Fibroblast of lung (primary cell): Measurements from ENCODE around the gene KLHL29. TPM values are rescaled to one million over a fixed set of nuclear protein-coding genes. Genes with fewer than 3 reads are reported as not detected.

Experiments used
- DNase-seq, 2 donors: peaks; one replicate each; pipeline versions ENCODE4 v3.0.0 to v3.0.0-alpha.2; 2010; ENCODE audit warnings: low read depth in 2 of 2
- H2AFZ ChIP-seq: 2 replicates; pipeline ENCODE4 v1.5.1; 2012; ENCODE audit warnings: low read length, control low read depth, inconsistent platforms
- H3K27ac ChIP-seq: 2 replicates; pipeline ENCODE4 v1.5.1; 2011; ENCODE audit warnings: low read length, control low read depth; ENCODE audit not compliant: insufficient read depth
- H3K27me3 ChIP-seq: 2 replicates; pipeline ENCODE4 v1.5.1; 2011; ENCODE audit warnings: mild to moderate bottlenecking, low read length; ENCODE audit not compliant: control insufficient read depth, insufficient read depth
- H3K36me3 ChIP-seq: 2 replicates; pipeline ENCODE4 v1.5.1; 2011; ENCODE audit warnings: low read length; ENCODE audit not compliant: control insufficient read depth, insufficient read depth
- H3K4me1 ChIP-seq: 2 replicates; pipeline ENCODE4 v1.5.1; 2011; ENCODE audit warnings: low read length; ENCODE audit not compliant: control insufficient read depth, insufficient read depth; ENCODE audit errors: extremely low read depth
- H3K4me2 ChIP-seq: 2 replicates; pipeline ENCODE4 v1.5.1; 2011; ENCODE audit warnings: low read length, control low read depth; ENCODE audit not compliant: insufficient read depth; ENCODE audit errors: extremely low read depth
- H3K4me3 ChIP-seq, 4 experiments: fragments of 200-600 bp in 1 of 4; sonication (generic) in 1 of 4; replicated peaks in 1 of 4; 2 replicates each; pipeline ENCODE4 v1.5.1; 2011 to 2016; ENCODE audit warnings: low read length in 4 of 4, low read depth in 3 of 4, mild to moderate bottlenecking in 3 of 4, control low read depth in 2 of 4, inconsistent platforms in 1 of 4, mixed read lengths in 1 of 4; ENCODE audit not compliant: insufficient read depth in 1 of 4; ENCODE audit errors: control extremely low read depth in 1 of 4
- H3K79me2 ChIP-seq: 2 replicates; pipeline ENCODE4 v1.5.1; 2012; ENCODE audit warnings: mild to moderate bottlenecking, low read length, inconsistent platforms; ENCODE audit not compliant: control insufficient read depth, insufficient read depth
- H3K9ac ChIP-seq: 2 replicates; pipeline ENCODE4 v1.5.1; 2011; ENCODE audit warnings: mild to moderate bottlenecking, low read length, control low read depth; ENCODE audit not compliant: insufficient read depth
- H3K9me3 ChIP-seq: 2 replicates; pipeline ENCODE4 v1.5.1; 2012; ENCODE audit warnings: low read depth, low read length; ENCODE audit not compliant: control insufficient read depth, insufficient read depth
- H4K20me1 ChIP-seq: 2 replicates; pipeline ENCODE4 v1.5.1; 2011; ENCODE audit warnings: low read length; ENCODE audit not compliant: control insufficient read depth, insufficient read depth; ENCODE audit errors: extremely low read depth
- EZH2 ChIP-seq: IDR thresholded peaks from 2 replicates; pipeline ENCODE4 v1.5.1; 2012; ENCODE audit warnings: low read length, control low read depth, mild to moderate bottlenecking; ENCODE audit errors: missing control alignments
- polyA plus RNA-seq, 2 donors: library from polyadenylated mRNA; depleted of rRNA in 1 of 2; stranded (reverse) in 1 of 2; unstranded in 1 of 2; fragments of >200 nt; gene quantifications; 2 replicates each; pipeline ENCODE4 v1.2.1, GENCODE V29; 2011 to 2012; ENCODE audit warnings: missing spikeins in 1 of 2
- total RNA-seq: library from RNA; depleted of rRNA; stranded (reverse); fragments of >200 nt; gene quantifications from 2 replicates; pipeline ENCODE4 v1.2.1, GENCODE V29; 2014
- TF ChIP-seq, protein P1 (sequence below), 2 donors: IDR thresholded peaks in 1 of 2; conservative IDR thresholded peaks in 1 of 2; 1 replicate in 1 of 2; 2 replicates in 1 of 2; pipeline ENCODE4 v1.5.1; 2011 to 2012; ENCODE audit warnings: low read length in 2 of 2, control low read depth in 1 of 2, inconsistent platforms in 1 of 2, low read depth in 1 of 2, mild to moderate bottlenecking in 1 of 2

The KLHL29 gene
- total and polyA plus RNA-seq, 2 donors (not counting 1 experiment from before 2014, with no cell fraction given): 7.1 to 7.9 TPM

DNA sequence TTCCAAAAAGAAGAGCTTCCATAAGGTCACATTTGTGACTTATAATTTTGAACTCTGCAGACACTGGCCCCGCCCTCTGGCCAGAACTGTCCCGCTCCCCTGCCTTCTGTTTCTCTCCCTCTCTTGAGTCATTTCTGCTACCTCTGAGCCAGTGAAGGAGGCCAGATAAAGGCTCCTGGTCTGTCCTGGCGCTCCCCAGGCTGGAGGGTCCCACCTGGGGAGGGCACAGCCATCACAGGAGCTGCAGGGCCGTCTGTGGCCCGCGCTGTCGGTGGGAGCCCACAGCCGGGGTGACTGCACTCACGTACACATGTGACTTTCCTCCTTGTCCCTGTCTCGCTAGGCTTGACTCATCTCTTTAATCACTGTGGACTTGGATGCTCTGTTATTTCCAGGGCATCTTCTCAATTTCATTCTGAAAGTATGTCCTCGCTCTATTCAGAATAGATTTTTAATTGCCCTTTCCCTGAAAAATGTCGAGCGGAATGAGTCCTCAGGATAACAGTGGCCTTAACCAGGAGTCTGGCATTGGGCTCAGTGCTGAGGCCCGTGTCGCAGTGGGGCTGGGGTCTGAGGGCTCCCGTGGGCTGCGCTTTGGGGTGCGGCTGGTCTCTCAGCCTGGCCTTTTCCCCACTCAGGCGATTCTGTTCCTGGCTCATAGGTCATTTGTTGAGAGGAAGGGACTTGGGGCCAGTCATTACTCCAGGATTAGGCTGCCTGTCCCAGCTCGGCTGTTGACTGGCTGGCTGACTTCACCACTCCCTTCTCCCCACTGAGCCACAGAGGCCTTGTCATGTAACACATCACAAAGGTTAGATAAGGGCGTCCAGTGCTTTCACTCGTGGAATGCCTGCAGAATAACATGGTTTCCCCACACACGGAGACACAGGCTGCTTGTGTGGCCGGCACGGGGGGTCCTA lies 34.5 kb downstream of the KLHL29 start:
- no peaks in the 10 kb centered on the region for H3K27me3 ChIP-seq
- peak overlapping the region; percentile 68 for H3K27ac ChIP-seq
- H4K20me1 ChIP-seq: no peaks in the 10 kb centered on the region
- H2AFZ ChIP-seq: no peak overlapping the region
- no peaks in the 10 kb centered on the region for H3K9me3 ChIP-seq
- H3K4me2 ChIP-seq: peak overlapping the region; percentile 34
- H3K9ac ChIP-seq: no peak overlapping the region
- peaks cover 22% of the 10 kb centered on the region for H3K4me1 ChIP-seq
- no peak for TF ChIP-seq EZH2
- TF ChIP-seq, protein P1, sequence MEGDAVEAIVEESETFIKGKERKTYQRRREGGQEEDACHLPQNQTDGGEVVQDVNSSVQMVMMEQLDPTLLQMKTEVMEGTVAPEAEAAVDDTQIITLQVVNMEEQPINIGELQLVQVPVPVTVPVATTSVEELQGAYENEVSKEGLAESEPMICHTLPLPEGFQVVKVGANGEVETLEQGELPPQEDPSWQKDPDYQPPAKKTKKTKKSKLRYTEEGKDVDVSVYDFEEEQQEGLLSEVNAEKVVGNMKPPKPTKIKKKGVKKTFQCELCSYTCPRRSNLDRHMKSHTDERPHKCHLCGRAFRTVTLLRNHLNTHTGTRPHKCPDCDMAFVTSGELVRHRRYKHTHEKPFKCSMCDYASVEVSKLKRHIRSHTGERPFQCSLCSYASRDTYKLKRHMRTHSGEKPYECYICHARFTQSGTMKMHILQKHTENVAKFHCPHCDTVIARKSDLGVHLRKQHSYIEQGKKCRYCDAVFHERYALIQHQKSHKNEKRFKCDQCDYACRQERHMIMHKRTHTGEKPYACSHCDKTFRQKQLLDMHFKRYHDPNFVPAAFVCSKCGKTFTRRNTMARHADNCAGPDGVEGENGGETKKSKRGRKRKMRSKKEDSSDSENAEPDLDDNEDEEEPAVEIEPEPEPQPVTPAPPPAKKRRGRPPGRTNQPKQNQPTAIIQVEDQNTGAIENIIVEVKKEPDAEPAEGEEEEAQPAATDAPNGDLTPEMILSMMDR (conservative IDR thresholded peaks at IDR 0.05 in 1 of 2, IDR thresholded peaks at IDR 0.05 in 1 of 2; ENCODE audit: low read depth in 1 of 2, low read length in 2 of 2): no peak
- no peaks in the 10 kb centered on the region for H3K79me2 ChIP-seq
- H3K4me3 ChIP-seq: no peak overlapping the region
- no peak for DNase-seq
- H3K36me3 ChIP-seq: peaks cover 1% of the 10 kb centered on the region

DNA sequence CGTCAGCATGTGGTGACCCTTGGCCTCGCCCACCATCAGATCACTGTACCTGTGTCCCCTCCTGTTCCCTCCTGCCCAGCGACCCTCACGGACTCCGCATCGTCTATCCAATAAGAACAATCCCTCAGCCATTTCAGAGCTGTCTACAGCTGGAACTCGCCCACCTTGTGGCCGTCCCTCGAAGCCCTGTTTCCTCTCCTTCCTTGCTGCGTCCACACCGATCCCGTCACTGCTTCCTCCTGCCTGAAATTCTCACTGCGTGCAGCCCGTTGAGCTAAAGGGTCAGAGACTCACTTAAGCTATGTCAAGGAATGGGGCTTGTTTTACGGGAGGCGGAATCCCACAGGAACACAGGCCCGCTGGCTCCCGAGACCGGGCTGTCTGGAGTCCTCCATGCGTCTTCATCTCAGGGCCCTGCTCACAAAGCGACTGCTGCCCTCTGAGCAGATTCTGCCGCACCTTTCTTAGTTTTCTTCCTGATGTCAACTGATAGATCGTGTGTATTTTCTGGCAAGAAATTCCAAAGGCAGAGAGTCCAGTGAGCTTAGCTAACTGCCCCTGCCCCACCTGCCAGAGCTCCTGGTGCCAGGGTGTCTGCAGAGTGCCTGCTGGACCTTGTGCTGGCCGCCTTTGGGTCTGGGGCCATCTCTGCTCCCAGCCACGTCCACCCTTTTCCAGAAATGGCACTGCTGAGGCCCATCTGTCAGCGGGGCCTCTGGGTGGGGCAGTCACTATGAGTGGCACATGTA lies 35.3 kb downstream of the KLHL29 start:
- no peak overlapping the region for H3K4me3 ChIP-seq
- H4K20me1 ChIP-seq: no peaks in the 10 kb centered on the region
- H2AFZ ChIP-seq: no peak overlapping the region
- no peaks in the 10 kb centered on the region for H3K79me2 ChIP-seq
- peaks cover 22% of the 10 kb centered on the region for H3K4me1 ChIP-seq
- no peaks in the 10 kb centered on the region for H3K9me3 ChIP-seq
- H3K9ac ChIP-seq: no peak overlapping the region
- no peak for DNase-seq
- no peak for TF ChIP-seq EZH2
- TF ChIP-seq, protein P1 (conservative IDR thresholded peaks at IDR 0.05 in 1 of 2, IDR thresholded peaks at IDR 0.05 in 1 of 2; ENCODE audit: low read depth in 1 of 2, low read length in 2 of 2): no peak
- peaks cover 1% of the 10 kb centered on the region for H3K36me3 ChIP-seq
- peak overlapping the region; percentile 68 for H3K27ac ChIP-seq
- no peak overlapping the region for H3K4me2 ChIP-seq
- H3K27me3 ChIP-seq: no peaks in the 10 kb centered on the region

DNA sequence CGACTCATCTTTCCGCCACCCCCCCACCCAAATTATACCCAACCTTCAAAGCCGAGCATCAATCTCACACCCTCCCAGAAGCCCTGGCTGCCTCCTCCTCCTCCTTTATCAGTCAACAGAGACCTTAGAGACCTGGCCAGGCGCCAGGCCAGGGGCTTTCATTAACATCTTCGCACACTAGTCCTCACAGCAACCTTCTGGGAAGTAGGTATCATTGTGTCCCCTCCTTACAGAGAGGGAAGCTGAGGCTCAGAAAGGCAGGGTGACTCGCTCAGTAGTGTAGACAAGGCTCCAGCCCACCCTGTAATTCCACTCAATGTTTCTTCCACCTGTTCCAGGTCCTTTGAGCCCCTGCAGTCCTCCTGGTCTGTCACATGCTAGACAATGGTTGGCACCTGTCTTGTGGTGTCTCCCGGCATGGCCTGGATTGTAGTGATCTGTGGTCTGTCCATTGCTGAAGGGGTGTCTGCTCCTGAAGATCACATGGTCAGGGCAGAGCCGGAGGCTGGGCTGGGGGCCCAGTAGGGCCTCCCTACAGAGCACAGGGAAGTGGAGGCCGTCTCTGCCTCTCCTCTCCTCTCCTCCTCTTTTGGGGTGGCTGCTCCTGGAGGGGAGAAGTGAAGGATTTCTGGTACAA lies 36.0 kb downstream of the KLHL29 start:
- Histone ChIP-seq H3K9ac (no peak overlapping the region), H3K9me3 (no peaks in the 10 kb centered on the region), H2AFZ (no peak overlapping the region), H3K27ac (no peak overlapping the region), H4K20me1 (no peaks in the 10 kb centered on the region), H3K27me3 (no peaks in the 10 kb centered on the region), H3K79me2 (no peaks in the 10 kb centered on the region), H3K4me3 (no peak overlapping the region), H3K4me1 (peaks cover 27% of the 10 kb centered on the region), H3K36me3 (peaks cover 1% of the 10 kb centered on the region), H3K4me2 (no peak overlapping the region)
- TF ChIP-seq, protein P1 (conservative IDR thresholded peaks at IDR 0.05 in 1 of 2, IDR thresholded peaks at IDR 0.05 in 1 of 2; ENCODE audit: low read depth in 1 of 2, low read length in 2 of 2): no peak
- TF ChIP-seq EZH2: no peak
- no peak for DNase-seq
